HCT116 (cell line): ENCODE results near the gene PTGR1.

Experiments
- CBX3 ChIP-seq: IDR thresholded peaks from 2 replicates; pipeline ENCODE4 v1.6.1; 2012; ENCODE audit warnings: low read depth
- ELF1 ChIP-seq: IDR thresholded peaks from 2 replicates; pipeline ENCODE4 v1.6.1; 2012; ENCODE audit warnings: low read depth, borderline replicate concordance
- EZH2 ChIP-seq: fragments of 200-600 bp; sonication (generic); IDR thresholded peaks from 2 replicates; pipeline ENCODE4 v1.6.1; 2017; ENCODE audit warnings: antibody characterized with exemption, mixed run types
- EZH2phosphoT487 ChIP-seq: fragments of 200-600 bp; IDR thresholded peaks from 2 replicates; pipeline ENCODE4 v1.6.1; 2018; ENCODE audit warnings: antibody characterized with exemption, borderline replicate concordance
- JUND ChIP-seq: IDR thresholded peaks from 2 replicates; pipeline ENCODE4 v1.6.1; 2012
- POLR2A ChIP-seq: IDR thresholded peaks from 2 replicates; pipeline ENCODE4 v1.7.0; 2011; ENCODE audit warnings: borderline replicate concordance; ENCODE audit not compliant: insufficient read depth, insufficient read length; ENCODE audit errors: extremely low read depth
- POLR2AphosphoS5 ChIP-seq: IDR thresholded peaks from 2 replicates; pipeline ENCODE4 v1.6.1; 2011; ENCODE audit warnings: mild to moderate bottlenecking, low read depth, low read length, moderate library complexity
- SP1 ChIP-seq: IDR thresholded peaks from 2 replicates; pipeline ENCODE4 v1.6.1; 2012; ENCODE audit warnings: low read depth
- TF ChIP-seq, protein P1 (sequence below): IDR thresholded peaks from 2 replicates; pipeline ENCODE4 v1.6.1; 2012; ENCODE audit warnings: low read depth
- TF ChIP-seq, protein P2 (sequence below), 3 experiments: fragments of 200-600 bp in 1 of 3; sonication (generic) in 1 of 3; IDR thresholded peaks in 2 of 3; conservative IDR thresholded peaks in 1 of 3; 2 replicates each; pipeline ENCODE4 v1.5.1; 2012 to 2017; ENCODE audit warnings: low read depth in 2 of 3, low read length in 2 of 3, antibody characterized with exemption in 1 of 3, borderline replicate concordance in 1 of 3, control low read depth in 1 of 3, mild to moderate bottlenecking in 1 of 3, mixed read lengths in 1 of 3, mixed run types in 1 of 3, moderate library complexity in 1 of 3; ENCODE audit not compliant: insufficient read depth in 1 of 3

DNA sequence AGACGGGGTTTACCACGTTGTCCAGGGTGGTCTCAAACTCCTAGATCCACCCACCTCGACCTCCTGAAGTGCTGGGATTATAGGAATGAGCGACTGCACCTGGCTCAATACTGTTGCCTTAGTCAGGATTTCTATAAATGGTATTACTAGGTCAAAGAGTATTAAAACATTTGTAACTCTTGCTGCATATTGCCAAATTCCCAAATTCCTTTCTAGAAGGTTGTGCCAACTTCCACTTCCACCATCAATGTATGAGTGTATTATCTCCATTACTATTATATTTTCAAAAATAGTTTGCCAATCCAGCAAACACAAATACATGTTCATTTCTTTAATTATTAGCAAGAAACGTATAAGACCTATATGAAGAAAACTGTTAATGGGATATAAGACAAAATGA is 10.6 kb downstream of the PTGR1 start:
- no peak for TF ChIP-seq SP1
- TF ChIP-seq, protein P1, sequence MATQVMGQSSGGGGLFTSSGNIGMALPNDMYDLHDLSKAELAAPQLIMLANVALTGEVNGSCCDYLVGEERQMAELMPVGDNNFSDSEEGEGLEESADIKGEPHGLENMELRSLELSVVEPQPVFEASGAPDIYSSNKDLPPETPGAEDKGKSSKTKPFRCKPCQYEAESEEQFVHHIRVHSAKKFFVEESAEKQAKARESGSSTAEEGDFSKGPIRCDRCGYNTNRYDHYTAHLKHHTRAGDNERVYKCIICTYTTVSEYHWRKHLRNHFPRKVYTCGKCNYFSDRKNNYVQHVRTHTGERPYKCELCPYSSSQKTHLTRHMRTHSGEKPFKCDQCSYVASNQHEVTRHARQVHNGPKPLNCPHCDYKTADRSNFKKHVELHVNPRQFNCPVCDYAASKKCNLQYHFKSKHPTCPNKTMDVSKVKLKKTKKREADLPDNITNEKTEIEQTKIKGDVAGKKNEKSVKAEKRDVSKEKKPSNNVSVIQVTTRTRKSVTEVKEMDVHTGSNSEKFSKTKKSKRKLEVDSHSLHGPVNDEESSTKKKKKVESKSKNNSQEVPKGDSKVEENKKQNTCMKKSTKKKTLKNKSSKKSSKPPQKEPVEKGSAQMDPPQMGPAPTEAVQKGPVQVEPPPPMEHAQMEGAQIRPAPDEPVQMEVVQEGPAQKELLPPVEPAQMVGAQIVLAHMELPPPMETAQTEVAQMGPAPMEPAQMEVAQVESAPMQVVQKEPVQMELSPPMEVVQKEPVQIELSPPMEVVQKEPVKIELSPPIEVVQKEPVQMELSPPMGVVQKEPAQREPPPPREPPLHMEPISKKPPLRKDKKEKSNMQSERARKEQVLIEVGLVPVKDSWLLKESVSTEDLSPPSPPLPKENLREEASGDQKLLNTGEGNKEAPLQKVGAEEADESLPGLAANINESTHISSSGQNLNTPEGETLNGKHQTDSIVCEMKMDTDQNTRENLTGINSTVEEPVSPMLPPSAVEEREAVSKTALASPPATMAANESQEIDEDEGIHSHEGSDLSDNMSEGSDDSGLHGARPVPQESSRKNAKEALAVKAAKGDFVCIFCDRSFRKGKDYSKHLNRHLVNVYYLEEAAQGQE: no peak
- no peak for TF ChIP-seq EZH2phosphoT487
- TF ChIP-seq, protein P2, sequence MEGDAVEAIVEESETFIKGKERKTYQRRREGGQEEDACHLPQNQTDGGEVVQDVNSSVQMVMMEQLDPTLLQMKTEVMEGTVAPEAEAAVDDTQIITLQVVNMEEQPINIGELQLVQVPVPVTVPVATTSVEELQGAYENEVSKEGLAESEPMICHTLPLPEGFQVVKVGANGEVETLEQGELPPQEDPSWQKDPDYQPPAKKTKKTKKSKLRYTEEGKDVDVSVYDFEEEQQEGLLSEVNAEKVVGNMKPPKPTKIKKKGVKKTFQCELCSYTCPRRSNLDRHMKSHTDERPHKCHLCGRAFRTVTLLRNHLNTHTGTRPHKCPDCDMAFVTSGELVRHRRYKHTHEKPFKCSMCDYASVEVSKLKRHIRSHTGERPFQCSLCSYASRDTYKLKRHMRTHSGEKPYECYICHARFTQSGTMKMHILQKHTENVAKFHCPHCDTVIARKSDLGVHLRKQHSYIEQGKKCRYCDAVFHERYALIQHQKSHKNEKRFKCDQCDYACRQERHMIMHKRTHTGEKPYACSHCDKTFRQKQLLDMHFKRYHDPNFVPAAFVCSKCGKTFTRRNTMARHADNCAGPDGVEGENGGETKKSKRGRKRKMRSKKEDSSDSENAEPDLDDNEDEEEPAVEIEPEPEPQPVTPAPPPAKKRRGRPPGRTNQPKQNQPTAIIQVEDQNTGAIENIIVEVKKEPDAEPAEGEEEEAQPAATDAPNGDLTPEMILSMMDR (IDR thresholded peaks at IDR 0.05 in 2 of 3, conservative IDR thresholded peaks at IDR 0.05 in 1 of 3; ENCODE audit: borderline replicate concordance in 1 of 3, insufficient read depth in 1 of 3, low read depth in 2 of 3, low read length in 2 of 3): no peak
- no peak for TF ChIP-seq POLR2A
- TF ChIP-seq ELF1: no peak
- TF ChIP-seq POLR2AphosphoS5: no peak
- no peak for TF ChIP-seq EZH2
- no peak for TF ChIP-seq JUND
- no peak for TF ChIP-seq CBX3
